Measurements from ENCODE around the gene SERPINA10. TPM values are rescaled to one million over a fixed set of nuclear protein-coding genes. Genes with fewer than 3 reads are reported as not detected.
"Not testable (repeated sequence)": the region's sequence is repeated elsewhere in the genome, so short reads cannot be mapped to it uniquely, and the experiment has no call there.

Gene SERPINA10
- total and polyA plus RNA-seq, 5 donors = not detected

DNA sequence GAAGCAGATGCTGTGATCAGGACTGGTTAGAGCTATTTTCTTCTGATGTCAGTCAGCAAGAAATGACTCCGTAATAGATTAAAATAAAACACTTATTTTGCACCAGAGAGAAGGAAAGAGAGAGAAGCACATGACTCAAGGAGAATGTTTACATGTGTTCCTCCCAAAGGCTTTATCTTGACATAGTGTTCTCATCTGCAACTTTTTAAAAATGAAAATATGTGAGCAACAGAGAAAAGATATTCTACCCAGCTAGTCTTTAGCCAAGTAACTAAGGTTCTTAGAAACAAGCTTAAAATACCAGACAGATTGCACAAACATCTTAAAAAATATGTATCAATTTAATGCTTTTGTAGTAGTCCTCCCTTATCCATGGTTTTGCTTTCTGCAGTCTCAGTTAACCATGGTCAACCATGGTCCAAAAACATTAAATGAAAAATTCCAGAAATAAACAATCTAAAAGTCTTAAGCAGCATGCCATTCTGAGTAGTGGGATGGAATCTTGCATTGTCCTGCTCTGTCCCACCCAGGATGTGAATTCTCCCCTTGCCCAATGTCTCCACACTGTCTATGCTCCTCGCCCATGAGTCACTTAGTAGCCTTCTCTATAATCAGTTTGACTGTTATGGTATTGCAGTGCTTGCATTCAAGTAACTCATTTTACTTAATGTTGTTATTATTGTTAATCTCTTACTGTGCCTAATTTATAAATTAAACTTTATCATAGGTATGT is 9.9 kb downstream of the SERPINA10 start:
- WGBS = 80% methylated on average over 2 of the region's 2 CpGs
- no peak overlapping the region for H3K27ac ChIP-seq (ENCODE audit: low read length)
- H3K27me3 ChIP-seq (ENCODE audit: control insufficient read depth, insufficient read depth) = no peaks in the 10 kb centered on the region
- no peaks in the 10 kb centered on the region for H3K9me3 ChIP-seq (ENCODE audit: control insufficient read depth, low read length)
- no peak overlapping the region for H3K4me3 ChIP-seq (ENCODE audit: low read length)
- DNase-seq (no peak), ATAC-seq (no peak)
- intact Hi-C loops (cut with DNase I) = no loop called here
- H3K4me1 ChIP-seq (ENCODE audit: control insufficient read depth, insufficient read depth, low read length) = no peaks in the 10 kb centered on the region

DNA sequence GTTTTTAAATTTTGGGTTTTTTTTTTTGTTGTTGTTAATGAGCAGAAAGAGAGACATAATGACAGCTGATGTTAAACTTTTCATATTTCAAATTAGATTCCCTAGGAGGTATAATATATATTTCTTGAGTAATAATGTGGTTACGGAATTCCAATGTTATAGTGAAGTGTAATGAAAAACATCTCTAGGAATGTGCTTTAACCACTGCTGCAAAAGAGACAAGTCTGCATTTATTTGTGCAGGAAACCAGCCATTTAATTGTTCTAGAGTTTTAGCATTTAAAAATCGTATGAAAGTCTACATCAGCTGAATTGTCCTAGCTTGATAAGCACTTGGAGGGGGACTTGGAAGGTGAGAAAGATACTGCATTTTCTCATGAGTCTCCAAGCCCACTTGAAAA is 14.3 kb downstream of the SERPINA10 start:
- 67% methylated on average over 2 of the region's 2 CpGs for WGBS
- intact Hi-C loops (cut with DNase I) = no loop called here
- Histone ChIP-seq H3K4me3 (ENCODE audit: low read length) (no peak overlapping the region), H3K27ac (ENCODE audit: low read length) (no peak overlapping the region), H3K4me1 (ENCODE audit: control insufficient read depth, insufficient read depth, low read length) (no peaks in the 10 kb centered on the region), H3K9me3 (ENCODE audit: control insufficient read depth, low read length) (no peaks in the 10 kb centered on the region), H3K27me3 (ENCODE audit: control insufficient read depth, insufficient read depth) (no peaks in the 10 kb centered on the region)
- ATAC-seq (no peak), DNase-seq (no peak)

DNA sequence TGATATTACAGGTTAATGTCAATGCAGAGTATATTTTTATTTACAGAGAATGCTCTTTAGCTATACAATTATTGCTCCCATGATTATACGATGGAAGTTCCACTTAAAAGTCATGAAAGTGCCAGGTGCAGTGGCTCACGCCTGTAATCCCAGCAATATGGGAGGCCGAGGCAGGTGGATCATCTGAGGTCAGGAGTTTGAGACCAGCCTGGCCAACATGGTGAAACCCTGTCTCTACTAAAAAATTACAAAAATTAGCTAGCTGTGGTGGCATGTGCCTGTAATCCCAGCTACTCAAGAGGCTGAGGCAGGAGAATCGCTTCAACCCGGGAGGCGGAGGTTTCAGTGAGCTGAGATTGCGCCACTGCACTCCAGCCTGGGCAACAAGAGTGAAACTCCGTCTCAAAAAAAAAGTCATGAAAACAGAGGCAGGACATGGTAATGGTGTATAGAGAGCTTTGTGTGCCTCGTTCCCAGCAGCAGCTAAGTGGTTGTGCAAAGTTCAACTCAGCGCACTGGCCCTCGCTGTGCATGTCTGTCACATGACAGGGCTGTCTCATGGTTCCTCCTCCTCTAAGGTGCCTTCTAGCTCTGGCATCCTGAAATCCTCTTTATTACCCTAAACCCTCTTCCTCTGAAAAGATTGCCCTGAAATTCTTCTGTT is 16.0 kb downstream of the SERPINA10 start:
- DNase-seq; H3K4me1 ChIP-seq (ENCODE audit: control insufficient read depth, insufficient read depth, low read length); ATAC-seq; H3K27ac ChIP-seq (ENCODE audit: low read length); H3K27me3 ChIP-seq (ENCODE audit: control insufficient read depth, insufficient read depth); H3K9me3 ChIP-seq (ENCODE audit: control insufficient read depth, low read length); H3K4me3 ChIP-seq (ENCODE audit: low read length); intact Hi-C loops (cut with DNase I): not testable (repeated sequence)
- WGBS = 86% methylated on average over 11 of the region's 11 CpGs

DNA sequence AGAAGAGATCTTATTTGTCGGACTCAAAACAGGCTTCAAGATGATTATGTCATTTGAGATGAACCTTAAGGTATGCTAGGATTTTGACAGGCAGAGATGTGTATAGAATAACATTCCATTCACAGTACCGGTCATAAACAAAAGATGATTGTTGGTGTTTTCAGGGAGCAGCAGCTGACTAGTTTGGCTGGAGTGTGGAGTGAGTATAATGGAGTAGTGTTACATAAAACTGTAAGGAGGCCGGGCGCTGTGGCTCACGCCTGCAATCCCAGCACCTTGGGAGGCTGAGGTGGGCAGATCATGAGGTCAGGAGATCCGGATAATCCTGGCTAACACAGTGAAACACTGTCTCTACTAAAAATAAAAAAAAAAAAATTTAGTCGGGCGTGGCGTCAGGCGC is 23.9 kb downstream of the SERPINA10 start:
- no peaks in the 10 kb centered on the region for H3K9me3 ChIP-seq (ENCODE audit: control insufficient read depth, low read length)
- H3K4me3 ChIP-seq (ENCODE audit: low read length) = no peak overlapping the region
- ATAC-seq (no peak), DNase-seq (no peak)
- no peaks in the 10 kb centered on the region for H3K4me1 ChIP-seq (ENCODE audit: control insufficient read depth, insufficient read depth, low read length)
- H3K27me3 ChIP-seq (ENCODE audit: control insufficient read depth, insufficient read depth) = no peaks in the 10 kb centered on the region
- intact Hi-C loops (cut with DNase I) = no loop called here
- no peak overlapping the region for H3K27ac ChIP-seq (ENCODE audit: low read length)
- WGBS = 72% methylated on average over 10 of the region's 10 CpGs

DNA sequence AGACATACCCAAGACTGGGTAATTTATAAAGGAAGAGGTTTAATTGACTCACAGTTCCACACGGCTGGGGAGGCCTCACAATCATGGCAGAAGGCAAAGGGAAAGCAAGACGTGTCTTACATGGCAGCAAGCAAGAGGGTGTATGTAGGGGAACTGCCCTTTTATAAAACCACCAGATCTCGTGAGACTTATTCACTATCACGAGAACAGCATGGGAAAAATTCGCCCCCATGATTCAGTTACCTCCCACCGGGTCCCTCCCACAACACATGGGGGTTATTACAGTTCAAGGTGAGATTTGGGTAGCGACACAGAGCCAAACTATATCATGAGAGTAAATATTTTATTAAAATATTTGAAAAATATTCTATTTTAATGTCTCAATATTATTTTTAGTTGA is 24.5 kb downstream of the SERPINA10 start:
- H3K27ac ChIP-seq (ENCODE audit: low read length); DNase-seq; H3K9me3 ChIP-seq (ENCODE audit: control insufficient read depth, low read length); H3K27me3 ChIP-seq (ENCODE audit: control insufficient read depth, insufficient read depth); H3K4me3 ChIP-seq (ENCODE audit: low read length); ATAC-seq; intact Hi-C loops (cut with DNase I); H3K4me1 ChIP-seq (ENCODE audit: control insufficient read depth, insufficient read depth, low read length): not testable (repeated sequence)
- 72% methylated on average over 7 of the region's 7 CpGs for WGBS

DNA sequence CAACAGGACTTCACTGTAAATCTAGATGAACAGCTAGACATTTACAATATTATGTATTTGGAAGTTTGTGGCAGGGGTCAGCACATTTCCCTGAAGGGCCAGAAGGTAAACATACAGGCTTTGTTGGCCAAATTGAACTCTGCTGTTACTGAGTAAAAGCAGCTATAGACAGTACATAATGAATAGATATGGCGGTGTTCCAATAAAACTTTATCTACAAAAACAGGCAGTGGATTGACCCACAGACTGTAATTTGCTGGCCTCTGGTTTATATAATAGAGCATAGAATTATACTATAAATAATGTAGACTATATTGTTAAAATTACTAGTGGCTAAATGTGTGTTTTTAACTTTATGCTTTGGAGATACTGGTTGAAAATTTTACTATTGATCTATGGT is 25.7 kb downstream of the SERPINA10 start:
- Histone ChIP-seq H3K4me3 (ENCODE audit: low read length) (no peak overlapping the region), H3K27ac (ENCODE audit: low read length) (no peak overlapping the region), H3K9me3 (ENCODE audit: control insufficient read depth, low read length) (no peaks in the 10 kb centered on the region), H3K4me1 (ENCODE audit: control insufficient read depth, insufficient read depth, low read length) (no peaks in the 10 kb centered on the region), H3K27me3 (ENCODE audit: control insufficient read depth, insufficient read depth) (no peaks in the 10 kb centered on the region)
- ATAC-seq (no peak), DNase-seq (no peak)
- intact Hi-C loops (cut with DNase I) = no loop called here
- WGBS = 81% methylated on average over 1 of the region's 1 CpG

DNA sequence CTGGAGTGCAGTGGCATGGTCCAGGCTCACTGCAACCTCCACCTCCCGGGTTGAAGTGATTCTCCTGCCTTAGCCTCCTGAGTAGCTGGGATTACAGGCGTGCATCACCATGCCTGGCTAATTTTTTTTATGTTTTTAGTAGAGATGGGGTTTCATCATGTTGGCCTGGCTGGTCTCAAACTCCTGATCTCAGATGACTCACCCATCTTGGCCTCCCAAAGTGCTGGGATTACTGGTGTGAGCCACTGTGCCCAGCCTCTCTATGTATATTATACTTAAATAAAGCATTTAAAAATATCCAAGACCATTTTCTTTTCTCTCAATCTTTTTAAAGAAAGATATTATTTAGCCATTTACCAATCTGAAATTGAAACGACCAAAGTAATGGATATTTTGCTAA is 28.9 kb downstream of the SERPINA10 start:
- ATAC-seq; H3K27me3 ChIP-seq (ENCODE audit: control insufficient read depth, insufficient read depth); H3K27ac ChIP-seq (ENCODE audit: low read length); H3K4me3 ChIP-seq (ENCODE audit: low read length); H3K9me3 ChIP-seq (ENCODE audit: control insufficient read depth, low read length); intact Hi-C loops (cut with DNase I); H3K4me1 ChIP-seq (ENCODE audit: control insufficient read depth, insufficient read depth, low read length); DNase-seq: not testable (repeated sequence)
- WGBS = 64% methylated on average over 3 of the region's 3 CpGs

DNA sequence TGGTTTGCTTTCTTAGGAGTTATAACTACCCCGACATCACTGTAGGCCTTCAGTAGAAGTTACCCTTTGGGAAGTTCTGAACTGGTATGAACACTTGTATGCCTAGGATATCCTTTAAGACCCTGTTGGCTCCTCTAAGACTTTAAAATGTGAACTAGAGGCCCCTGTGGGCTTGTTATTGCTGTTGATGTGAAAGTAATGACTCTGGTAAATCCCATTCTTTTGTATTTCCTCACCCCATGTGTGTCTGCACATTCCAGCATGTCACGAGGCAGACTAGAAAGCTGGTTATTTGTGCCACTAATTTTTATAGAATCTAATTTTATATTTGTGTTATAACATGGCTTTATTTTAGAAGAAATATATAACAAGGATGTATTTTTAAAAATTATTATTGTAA is 48.9 kb downstream of the SERPINA10 start:
- intact Hi-C loops (cut with DNase I) = no loop called here
- H3K27ac ChIP-seq (ENCODE audit: low read length) = no peak overlapping the region
- H3K27me3 ChIP-seq (ENCODE audit: control insufficient read depth, insufficient read depth) = no peaks in the 10 kb centered on the region
- H3K4me3 ChIP-seq (ENCODE audit: low read length) = no peak overlapping the region
- WGBS = 85% methylated on average over 2 of the region's 2 CpGs
- no peaks in the 10 kb centered on the region for H3K9me3 ChIP-seq (ENCODE audit: control insufficient read depth, low read length)
- DNase-seq = no peak
- no peaks in the 10 kb centered on the region for H3K4me1 ChIP-seq (ENCODE audit: control insufficient read depth, insufficient read depth, low read length)
- no peak for ATAC-seq

DNA sequence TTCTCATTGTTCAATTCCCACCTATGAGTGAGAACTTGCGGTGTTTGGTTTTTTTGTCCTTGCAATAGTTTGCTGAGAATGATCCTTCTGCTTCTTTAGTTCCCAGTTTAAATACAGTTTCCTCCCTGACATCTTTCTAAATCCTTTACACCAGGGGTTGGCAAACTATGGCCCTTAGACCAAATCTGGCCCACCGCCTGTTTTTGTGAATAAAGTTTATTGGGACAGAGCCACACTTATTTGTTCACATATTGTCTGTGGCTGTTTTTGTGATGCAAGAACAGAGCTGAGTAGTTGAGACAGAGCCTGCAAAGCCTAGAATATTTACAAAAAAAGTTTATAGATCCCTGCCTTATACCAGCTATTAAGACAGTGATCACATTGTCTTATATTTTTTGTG is 53.7 kb downstream of the SERPINA10 start:
- intact Hi-C loops (cut with DNase I) = no loop called here
- Histone ChIP-seq H3K9me3 (ENCODE audit: control insufficient read depth, low read length) (no peaks in the 10 kb centered on the region), H3K4me3 (ENCODE audit: low read length) (no peak overlapping the region), H3K27ac (ENCODE audit: low read length) (no peak overlapping the region), H3K27me3 (ENCODE audit: control insufficient read depth, insufficient read depth) (no peaks in the 10 kb centered on the region), H3K4me1 (ENCODE audit: control insufficient read depth, insufficient read depth, low read length) (no peaks in the 10 kb centered on the region)
- 89% methylated on average over 2 of the region's 2 CpGs for WGBS
- ATAC-seq (no peak), DNase-seq (no peak)

DNA sequence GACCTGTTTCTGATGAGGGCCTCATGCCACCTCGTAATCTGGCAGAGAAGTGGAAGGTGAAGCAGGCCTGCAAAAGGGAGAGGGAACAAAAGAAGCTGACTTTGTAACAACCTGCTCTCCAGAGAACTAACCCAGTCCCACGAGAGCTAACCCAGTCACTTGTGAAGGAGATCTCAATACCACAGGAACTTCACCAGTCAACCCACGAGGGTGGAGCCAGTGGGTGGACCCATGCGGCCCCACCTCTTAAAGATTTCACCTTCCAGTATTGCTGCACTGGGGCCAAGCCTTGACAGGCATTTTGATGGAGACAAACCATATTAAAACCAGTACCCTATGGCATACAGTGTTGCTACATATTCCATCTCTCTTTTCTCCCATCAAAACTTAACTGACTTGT is 55.1 kb downstream of the SERPINA10 start:
- Histone ChIP-seq H3K4me1 (ENCODE audit: control insufficient read depth, insufficient read depth, low read length) (no peaks in the 10 kb centered on the region), H3K27me3 (ENCODE audit: control insufficient read depth, insufficient read depth) (no peaks in the 10 kb centered on the region), H3K4me3 (ENCODE audit: low read length) (no peak overlapping the region), H3K27ac (ENCODE audit: low read length) (no peak overlapping the region), H3K9me3 (ENCODE audit: control insufficient read depth, low read length) (no peaks in the 10 kb centered on the region)
- WGBS = 81% methylated on average over 4 of the region's 4 CpGs
- DNase-seq (no peak), ATAC-seq (no peak)
- intact Hi-C loops (cut with DNase I) = no loop called here

DNA sequence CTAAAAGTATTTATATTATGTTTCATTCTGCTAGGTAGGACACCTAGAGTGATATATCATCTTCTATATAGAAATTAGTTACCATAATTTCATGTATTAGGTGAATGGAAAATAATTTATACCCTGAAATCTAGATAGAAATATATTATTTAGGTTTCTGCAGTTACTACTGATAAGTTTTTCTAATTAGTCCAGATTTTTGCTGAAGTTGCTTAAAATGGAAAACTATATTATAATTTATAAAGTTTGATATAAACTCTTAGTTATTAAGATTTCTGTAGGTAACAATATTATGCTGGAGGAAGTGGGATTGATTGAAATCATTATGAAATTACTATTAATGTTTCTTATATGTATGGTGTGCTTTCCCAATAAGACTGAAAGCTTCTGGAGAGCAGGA is 56.0 kb downstream of the SERPINA10 start:
- no peaks in the 10 kb centered on the region for H3K27me3 ChIP-seq (ENCODE audit: control insufficient read depth, insufficient read depth)
- no peaks in the 10 kb centered on the region for H3K4me1 ChIP-seq (ENCODE audit: control insufficient read depth, insufficient read depth, low read length)
- ATAC-seq = no peak
- no peaks in the 10 kb centered on the region for H3K9me3 ChIP-seq (ENCODE audit: control insufficient read depth, low read length)
- no peak overlapping the region for H3K27ac ChIP-seq (ENCODE audit: low read length)
- intact Hi-C loops (cut with DNase I) = no loop called here
- DNase-seq = no peak
- no peak overlapping the region for H3K4me3 ChIP-seq (ENCODE audit: low read length)

Data from right cardiac atrium (tissue), 5 donors.